Trophoblast cell (in vitro differentiated cells and primary cell): Measurements from ENCODE around the gene HFM1.
"Not testable (repeated sequence)": the region's sequence is repeated elsewhere in the genome, so short reads cannot be mapped to it uniquely, and the experiment has no call there.

ENCODE experiments used
- DNase-seq, 2 donors: peaks; one replicate each; pipeline ENCODE4 v3.0.0-alpha.2; 2016
- H2AFZ ChIP-seq: 2 replicates; pipeline ENCODE4 v1.6.1; 2013; ENCODE audit warnings: low read length, moderate library complexity, mild to moderate bottlenecking; ENCODE audit not compliant: insufficient read depth, poor library complexity
- H2AK5ac ChIP-seq: 2 replicates; pipeline ENCODE4 v1.6.1; 2013; ENCODE audit warnings: mild to moderate bottlenecking, low read length
- H2BK120ac ChIP-seq: 2 replicates; pipeline ENCODE4 v1.6.1; 2013; ENCODE audit warnings: low read length, mild to moderate bottlenecking, moderate library complexity; ENCODE audit not compliant: insufficient read depth, poor library complexity
- H2BK12ac ChIP-seq: 2 replicates; pipeline ENCODE4 v1.6.1; 2013; ENCODE audit warnings: mild to moderate bottlenecking, low read length, moderate library complexity
- H2BK5ac ChIP-seq: 2 replicates; pipeline ENCODE4 v1.6.1; 2013; ENCODE audit warnings: low read length, low read depth, moderate library complexity, mild to moderate bottlenecking; ENCODE audit not compliant: poor library complexity
- H3K14ac ChIP-seq: 2 replicates; pipeline ENCODE4 v1.6.1; 2013; ENCODE audit warnings: mild to moderate bottlenecking, low read length
- H3K18ac ChIP-seq: 2 replicates; pipeline ENCODE4 v1.6.1; 2013; ENCODE audit warnings: mild to moderate bottlenecking, low read length
- H3K23ac ChIP-seq: 2 replicates; pipeline ENCODE4 v1.6.1; 2013; ENCODE audit warnings: low read length
- H3K27ac ChIP-seq: 2 replicates; pipeline ENCODE4 v1.5.1; 2013; ENCODE audit warnings: low read depth, mild to moderate bottlenecking, inconsistent platforms, low read length, moderate library complexity
- H3K27me3 ChIP-seq: 2 replicates; pipeline ENCODE4 v1.6.1; 2013; ENCODE audit warnings: inconsistent platforms, mild to moderate bottlenecking, low read length, moderate library complexity; ENCODE audit not compliant: insufficient read depth
- H3K36me3 ChIP-seq, 2 experiments: 1 replicate in 1 of 2; 2 replicates in 1 of 2; pipeline ENCODE4 v1.6.1; 2013; ENCODE audit warnings: low read length in 2 of 2, mild to moderate bottlenecking in 2 of 2, moderate library complexity in 1 of 2; ENCODE audit not compliant: insufficient read depth in 2 of 2, control insufficient read depth in 1 of 2
- H3K4ac ChIP-seq: 2 replicates; pipeline ENCODE4 v1.6.1; 2013; ENCODE audit warnings: low read depth, mild to moderate bottlenecking, low read length, moderate library complexity
- H3K4me1 ChIP-seq, 2 experiments: 1 replicate in 1 of 2; 2 replicates in 1 of 2; pipeline ENCODE4 v1.6.1; 2013; ENCODE audit warnings: low read length in 2 of 2, mild to moderate bottlenecking in 2 of 2, moderate library complexity in 1 of 2; ENCODE audit not compliant: insufficient read depth in 2 of 2, control insufficient read depth in 1 of 2
- H3K4me2 ChIP-seq: 2 replicates; pipeline ENCODE4 v1.6.1; 2013; ENCODE audit warnings: inconsistent platforms, mild to moderate bottlenecking, low read length, moderate library complexity
- H3K4me3 ChIP-seq: 2 replicates; pipeline ENCODE4 v1.5.1; 2013; ENCODE audit warnings: mild to moderate bottlenecking, low read depth, low read length, inconsistent platforms
- H3K79me1 ChIP-seq: one replicate; pipeline ENCODE4 v1.6.1; 2013; ENCODE audit warnings: low read length
- H3K79me2 ChIP-seq: 2 replicates; pipeline ENCODE4 v1.6.1; 2013; ENCODE audit warnings: low read length, mild to moderate bottlenecking; ENCODE audit not compliant: control insufficient read depth, insufficient read depth, poor library complexity
- H3K9ac ChIP-seq: 2 replicates; pipeline ENCODE4 v1.6.1; 2013; ENCODE audit warnings: mild to moderate bottlenecking, low read length
- H3K9me3 ChIP-seq: 2 replicates; pipeline ENCODE4 v1.6.1; 2013; ENCODE audit warnings: low read depth, mild to moderate bottlenecking, control low read depth, inconsistent platforms, low read length; ENCODE audit not compliant: insufficient read depth
- H4K12ac ChIP-seq: 2 replicates; pipeline ENCODE4 v1.6.1; 2013; ENCODE audit warnings: low read depth, mild to moderate bottlenecking, low read length, moderate library complexity
- H4K8ac ChIP-seq: 2 replicates; pipeline ENCODE4 v1.6.1; 2013; ENCODE audit warnings: low read depth, mild to moderate bottlenecking, low read length, moderate library complexity
- H4K91ac ChIP-seq: one replicate; pipeline ENCODE4 v1.6.1; 2013; ENCODE audit warnings: low read depth, mild to moderate bottlenecking, low read length, moderate library complexity
- WGBS: extraction: QIAGEN DNeasy Blood & Tissue Kit; methylation state at CpG from one replicate; pipeline ENCODE4 v1.1.7; 2013; ENCODE audit warnings: missing lambda C conversion rate; ENCODE audit not compliant: insufficient read length, insufficient coverage; ENCODE audit errors: extremely low coverage; 5-methylcytosine and 5-hydroxymethylcytosine counted together

HFM1 gene

DNA sequence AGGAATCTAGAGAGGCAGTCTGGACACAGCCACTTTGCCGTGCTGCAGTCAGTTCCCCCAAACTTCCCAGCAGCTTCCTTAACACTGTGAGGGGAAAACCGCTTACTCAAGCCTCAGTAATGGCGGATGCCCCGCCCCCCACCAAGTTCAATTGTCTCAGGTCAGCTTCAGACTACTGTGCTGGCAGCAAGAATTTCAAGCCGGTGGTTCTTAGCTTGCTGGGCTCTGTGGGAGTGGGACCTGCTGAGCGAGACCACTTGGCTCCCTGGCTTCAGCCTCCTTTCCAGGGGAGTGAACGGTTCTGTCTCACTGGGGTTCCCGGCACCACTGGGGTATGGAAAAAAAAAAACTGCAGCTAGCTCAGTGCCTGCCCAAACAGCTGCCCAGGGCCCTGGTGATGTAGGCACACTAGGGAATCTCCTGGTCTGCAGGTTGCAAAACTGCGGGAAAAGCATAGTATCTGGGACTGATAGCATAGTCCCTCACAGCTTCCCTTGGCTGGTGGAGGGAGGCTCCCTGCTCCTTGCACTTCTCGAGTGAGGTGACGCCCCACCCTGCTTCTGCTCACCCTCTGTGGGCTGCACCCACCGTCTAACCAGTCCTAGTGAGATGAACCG lies 23.7 kb upstream of the HFM1 start:
- Histone ChIP-seq H3K23ac (no peak overlapping the region), H2BK12ac (no peak overlapping the region), H3K79me1 (no peaks in the 10 kb centered on the region)

DNA sequence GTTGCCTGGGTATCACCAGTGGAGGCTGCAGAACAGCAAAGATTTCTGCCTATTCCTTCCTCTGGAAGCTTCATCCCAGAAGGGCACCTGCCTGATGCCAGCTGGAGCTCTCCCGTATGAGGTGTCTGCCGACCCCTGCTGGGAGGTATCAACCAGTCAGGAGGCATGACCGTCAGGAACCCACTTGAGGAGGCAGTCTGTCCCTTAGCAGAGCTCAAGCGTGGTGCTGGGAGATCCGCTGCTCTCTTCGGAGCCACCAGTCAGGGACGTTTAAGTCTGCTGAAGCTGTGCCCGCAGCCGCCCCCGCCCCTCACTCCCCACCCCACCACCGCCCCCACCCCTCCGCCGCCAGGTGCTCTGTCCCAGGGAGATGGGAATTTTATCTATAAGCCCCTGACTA lies 23.1 kb upstream of the HFM1 start:
- Histone ChIP-seq H4K91ac (no peak overlapping the region), H3K4me1 (no peaks in the 10 kb centered on the region), H3K14ac (no peak overlapping the region), H3K9ac (no peak overlapping the region), H2AFZ (no peak overlapping the region), H4K12ac (no peak overlapping the region), H3K23ac (no peak overlapping the region), H3K79me2 (no peaks in the 10 kb centered on the region), H3K27ac (no peak overlapping the region), H2AK5ac (no peak overlapping the region), H2BK5ac (no peak overlapping the region), H3K79me1 (no peaks in the 10 kb centered on the region), H3K4ac (no peak overlapping the region), H2BK12ac (no peak overlapping the region), H3K4me2 (no peak overlapping the region), H3K18ac (no peak overlapping the region), H4K8ac (no peak overlapping the region), H3K36me3 (no peaks in the 10 kb centered on the region), H3K9me3 (no peaks in the 10 kb centered on the region), H3K27me3 (no peaks in the 10 kb centered on the region), H3K4me3 (no peak overlapping the region), H2BK120ac (no peak overlapping the region)
- no CpG with 5 or more reads among the region's 13 CpGs for WGBS
- no peak for DNase-seq

More for the DNA sequence above, 23.7 kb upstream of the HFM1 start:
- Histone ChIP-seq H3K36me3 (no peaks in the 10 kb centered on the region), H4K12ac (no peak overlapping the region), H3K4me1 (no peaks in the 10 kb centered on the region), H4K91ac (no peak overlapping the region), H3K18ac (no peak overlapping the region), H2BK5ac (no peak overlapping the region), H2AFZ (no peak overlapping the region), H2BK120ac (no peak overlapping the region), H3K27ac (no peak overlapping the region), H2AK5ac (no peak overlapping the region), H3K4me2 (no peak overlapping the region), H3K9me3 (no peaks in the 10 kb centered on the region), H3K4ac (no peak overlapping the region), H4K8ac (no peak overlapping the region), H3K27me3 (no peaks in the 10 kb centered on the region), H3K79me2 (no peaks in the 10 kb centered on the region), H3K14ac (no peak overlapping the region), H3K4me3 (no peak overlapping the region), H3K9ac (no peak overlapping the region)
- WGBS = no CpG with 5 or more reads among the region's 13 CpGs
- no peak for DNase-seq

DNA sequence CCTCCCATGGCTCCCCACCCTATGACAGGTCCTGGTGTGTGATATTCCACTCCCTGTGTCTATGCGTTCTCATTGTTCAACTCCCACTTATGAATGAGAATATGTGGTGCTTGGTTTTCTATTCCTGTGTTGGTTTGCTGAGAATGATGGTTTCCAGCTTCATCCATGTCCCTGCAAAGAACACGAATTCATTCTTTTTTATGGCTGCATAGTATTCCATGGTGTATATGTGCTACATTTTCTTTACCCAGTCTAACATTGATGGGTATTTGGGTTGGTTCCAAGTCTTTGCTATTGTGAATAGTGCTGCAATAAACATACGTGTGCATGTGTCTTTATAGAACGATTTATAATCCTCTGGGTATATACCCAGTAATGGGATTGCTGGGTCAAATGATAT lies 17.9 kb upstream of the HFM1 start:
- not testable (repeated sequence) for H3K4me3 ChIP-seq, H3K18ac ChIP-seq, H4K12ac ChIP-seq, H4K91ac ChIP-seq, DNase-seq, H2BK5ac ChIP-seq, H3K79me1 ChIP-seq, H2BK12ac ChIP-seq, H2AK5ac ChIP-seq, H3K9me3 ChIP-seq, H3K79me2 ChIP-seq, H4K8ac ChIP-seq, H3K4me2 ChIP-seq, H3K14ac ChIP-seq, H2AFZ ChIP-seq, H3K4me1 ChIP-seq, H3K36me3 ChIP-seq, H3K27ac ChIP-seq, H3K23ac ChIP-seq, H3K4ac ChIP-seq, H2BK120ac ChIP-seq, H3K27me3 ChIP-seq, H3K9ac ChIP-seq
- WGBS = no CpG with 5 or more reads among the region's 4 CpGs

DNA sequence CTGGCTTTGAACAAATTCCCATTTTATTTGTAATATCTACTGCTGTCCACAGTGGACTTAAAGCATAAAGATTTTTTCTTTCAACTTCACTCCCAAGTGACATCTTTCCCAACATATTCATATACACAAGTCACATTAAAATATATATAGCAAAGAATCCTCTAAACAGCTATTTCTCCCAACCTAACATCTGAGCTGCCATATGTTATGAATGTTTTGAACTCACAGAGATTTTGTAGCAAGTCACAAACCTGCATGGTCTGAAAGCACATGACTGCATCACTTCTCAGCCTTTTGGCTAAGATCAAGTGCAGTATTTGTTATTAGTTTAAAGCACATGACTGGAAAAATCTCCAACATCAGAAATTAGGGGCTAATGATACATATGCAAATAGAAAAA lies 7.7 kb upstream of the HFM1 start:
- DNase-seq = no peak
- H3K9ac ChIP-seq = no peak overlapping the region
- no peak overlapping the region for H2AK5ac ChIP-seq
- H2AFZ ChIP-seq = no peak overlapping the region
- H3K79me1 ChIP-seq = no peaks in the 10 kb centered on the region
- H3K9me3 ChIP-seq = no peaks in the 10 kb centered on the region
- H3K36me3 ChIP-seq = no peaks in the 10 kb centered on the region
- H4K8ac ChIP-seq = no peak overlapping the region
- no peaks in the 10 kb centered on the region for H3K27me3 ChIP-seq
- H2BK12ac ChIP-seq = no peak overlapping the region
- no peak overlapping the region for H4K12ac ChIP-seq
- no peaks in the 10 kb centered on the region for H3K4me1 ChIP-seq
- H3K18ac ChIP-seq = no peak overlapping the region
- no peak overlapping the region for H2BK5ac ChIP-seq
- H3K23ac ChIP-seq = no peak overlapping the region
- no peak overlapping the region for H3K4ac ChIP-seq
- H3K14ac ChIP-seq = no peak overlapping the region
- no peak overlapping the region for H3K27ac ChIP-seq
- H3K79me2 ChIP-seq = no peaks in the 10 kb centered on the region
- no peak overlapping the region for H3K4me2 ChIP-seq
- no peak overlapping the region for H2BK120ac ChIP-seq
- H3K4me3 ChIP-seq = no peak overlapping the region
- no peak overlapping the region for H4K91ac ChIP-seq
